H1 (cell line): ENCODE measurements around the gene DIP2C. TPM values are rescaled to one million over a fixed set of nuclear protein-coding genes. Genes with fewer than 3 reads are reported as not detected.
A peak's percentile ranks its signal among the peaks of the same experiment; 100 is the strongest.

Experiments
- CTCF ChIA-PET: fragments of 300-600 bp; sonication (Branson Sonifier 250); formaldehyde crosslinking; loops from one replicate; lab custom pipeline; 2021; ENCODE audit not compliant: partially characterized antibody; lab: Charles Lee
- POLR2A ChIA-PET: fragments of 300-600 bp; sonication (Branson Sonifier 250); formaldehyde crosslinking; loops from one replicate; lab custom pipeline; 2021; ENCODE audit warnings: inconsistent platforms; ENCODE audit not compliant: partially characterized antibody; lab: Charles Lee
- DNase-seq, 2 experiments: peaks; one replicate each; pipeline versions ENCODE4 v3.0.0 to v3.0.0-alpha.2; 2010 to 2022; ENCODE audit warnings: low spot score in 2 of 2, low read depth in 1 of 2, mixed read lengths in 1 of 2
- FAIRE-seq: peaks from 2 replicates; lab custom pipeline; 2011; peaks lifted over from hg19 to GRCh38; lab: Jason Lieb, UNC
- H2AFZ ChIP-seq: 2 replicates; pipeline ENCODE4 v1.8.1; 2012; ENCODE audit warnings: low read length, inconsistent platforms
- H2AK5ac ChIP-seq: 2 replicates; pipeline ENCODE4 v1.6.1; 2013; ENCODE audit warnings: low read depth, low read length
- H2BK120ac ChIP-seq: replicated peaks from 2 replicates; pipeline ENCODE3; 2013; ENCODE audit warnings: low read depth, low read length, inconsistent platforms
- H2BK12ac ChIP-seq: 2 replicates; pipeline ENCODE4 v1.6.1; 2013; ENCODE audit warnings: low read depth, low read length
- H2BK15ac ChIP-seq: 2 replicates; pipeline ENCODE4 v1.6.1; 2013; ENCODE audit warnings: low read length
- H2BK20ac ChIP-seq: 2 replicates; pipeline ENCODE4 v1.6.1; 2013; ENCODE audit warnings: low read length
- H2BK5ac ChIP-seq: 2 replicates; pipeline ENCODE4 v1.6.1; 2013; ENCODE audit warnings: low read depth, low read length
- H3K14ac ChIP-seq: 2 replicates; pipeline ENCODE4 v1.6.1; 2013; ENCODE audit warnings: inconsistent platforms; ENCODE audit not compliant: insufficient read length
- H3K18ac ChIP-seq: 2 replicates; pipeline ENCODE4 v1.6.1; 2013; ENCODE audit warnings: low read length; ENCODE audit errors: extremely low read depth
- H3K23ac ChIP-seq: 2 replicates; pipeline ENCODE4 v1.6.1; 2013; ENCODE audit warnings: inconsistent platforms; ENCODE audit not compliant: insufficient read length
- H3K23me2 ChIP-seq: 2 replicates; pipeline ENCODE4 v1.6.1; 2013; ENCODE audit warnings: low read depth, low read length
- H3K27ac ChIP-seq: 2 replicates; pipeline ENCODE4 v1.6.1; 2011; ENCODE audit warnings: low read depth, low read length, inconsistent platforms
- H3K27me3 ChIP-seq, 4 experiments: replicated peaks in 1 of 4; 1 replicate in 1 of 4; 2 replicates in 3 of 4; pipeline versions ENCODE4 v1.6.1 to v1.8.1; 2011 to 2013; ENCODE audit warnings: low read length in 3 of 4, mild to moderate bottlenecking in 3 of 4, inconsistent platforms in 2 of 4, mixed read lengths in 2 of 4, moderate library complexity in 1 of 4; ENCODE audit not compliant: control insufficient read depth in 3 of 4, insufficient read depth in 3 of 4; ENCODE audit errors: extremely low read depth in 1 of 4
- H3K36me3 ChIP-seq, 4 experiments: 2 replicates each; pipeline versions ENCODE4 v1.6.1 to v1.8.1; 2011 to 2013; ENCODE audit warnings: mild to moderate bottlenecking in 4 of 4, low read length in 3 of 4, moderate library complexity in 2 of 4, control low read depth in 1 of 4, inconsistent platforms in 1 of 4; ENCODE audit not compliant: insufficient read depth in 4 of 4, control insufficient read depth in 2 of 4
- H3K4ac ChIP-seq: replicated peaks from 2 replicates; pipeline ENCODE3; 2013; ENCODE audit warnings: low read length, low read depth, mixed read lengths, inconsistent platforms; ENCODE audit not compliant: insufficient read length
- H3K4me1 ChIP-seq, 4 experiments: replicated peaks in 1 of 4; 1 replicate in 1 of 4; 2 replicates in 3 of 4; pipeline versions ENCODE4 v1.6.1 to v1.8.1; 2011 to 2013; ENCODE audit warnings: low read length in 3 of 4, inconsistent platforms in 2 of 4, mixed read lengths in 1 of 4; ENCODE audit not compliant: insufficient read depth in 4 of 4, control insufficient read depth in 3 of 4
- H3K4me2 ChIP-seq, 2 experiments: 2 replicates each; pipeline versions ENCODE4 v1.6.1 to v1.8.1; 2011 to 2013; ENCODE audit warnings: low read depth in 2 of 2, low read length in 2 of 2, control low read depth in 1 of 2, inconsistent platforms in 1 of 2, mild to moderate bottlenecking in 1 of 2; ENCODE audit not compliant: insufficient read depth in 1 of 2
- H3K4me3 ChIP-seq, 4 experiments: fragments of 200-600, 300-600 bp in 1 of 4; sonication (generic), shearing (Covaris generic), sonication (Bioruptor Twin) in 1 of 4; 2 replicates each; pipeline versions ENCODE4 v1.5.1 to v1.8.1; 2011 to 2016; ENCODE audit warnings: low read length in 4 of 4, low read depth in 3 of 4, control low read depth in 2 of 4, inconsistent platforms in 2 of 4, mild to moderate bottlenecking in 2 of 4, mixed read lengths in 1 of 4, moderate library complexity in 1 of 4; ENCODE audit not compliant: insufficient read depth in 2 of 4; ENCODE audit errors: extremely low read depth in 1 of 4
- H3K56ac ChIP-seq: replicated peaks from 2 replicates; pipeline ENCODE3; 2013; ENCODE audit warnings: low read depth, mild to moderate bottlenecking, mixed read lengths, low read length, inconsistent platforms; ENCODE audit not compliant: insufficient read length
- H3K79me1 ChIP-seq: 2 replicates; pipeline ENCODE4 v1.6.1; 2013; ENCODE audit warnings: low read depth, low read length, control low read depth
- H3K79me2 ChIP-seq, 2 experiments: 2 replicates each; pipeline versions ENCODE4 v1.6.1 to v1.8.1; 2012 to 2013; ENCODE audit warnings: low read length in 2 of 2, mild to moderate bottlenecking in 2 of 2, inconsistent platforms in 1 of 2; ENCODE audit not compliant: insufficient read depth in 2 of 2, control insufficient read depth in 1 of 2
- H3K9ac ChIP-seq, 4 experiments: replicated peaks in 1 of 4; 1 replicate in 1 of 4; 2 replicates in 3 of 4; pipeline versions ENCODE4 v1.6.1 to v1.8.1; 2011 to 2013; ENCODE audit warnings: low read depth in 3 of 4, low read length in 3 of 4, control low read depth in 2 of 4, mild to moderate bottlenecking in 2 of 4, moderate library complexity in 2 of 4, inconsistent platforms in 1 of 4; ENCODE audit errors: extremely low read depth in 1 of 4
- H3K9me3 ChIP-seq, 2 experiments: 2 replicates each; pipeline versions ENCODE4 v1.6.1 to v1.8.1; 2012 to 2013; ENCODE audit warnings: mild to moderate bottlenecking in 2 of 2, moderate library complexity in 2 of 2, control low read depth in 1 of 2, inconsistent platforms in 1 of 2, low read depth in 1 of 2, low read length in 1 of 2, mixed read lengths in 1 of 2; ENCODE audit not compliant: insufficient read depth in 2 of 2
- H4K20me1 ChIP-seq, 2 experiments: replicated peaks in 1 of 2; 2 replicates each; pipeline versions ENCODE3 to v1.8.1; 2011 to 2013; ENCODE audit warnings: inconsistent platforms in 2 of 2, low read length in 2 of 2, mild to moderate bottlenecking in 1 of 2; ENCODE audit not compliant: insufficient read depth in 2 of 2, control insufficient read depth in 1 of 2
- H4K5ac ChIP-seq: 2 replicates; pipeline ENCODE4 v1.6.1; 2013; ENCODE audit warnings: low read length, low read depth, mixed read lengths, inconsistent platforms; ENCODE audit not compliant: insufficient read length
- H4K8ac ChIP-seq: 2 replicates; pipeline ENCODE4 v1.8.0; 2013; ENCODE audit warnings: mild to moderate bottlenecking, moderate library complexity, low read length, inconsistent platforms; ENCODE audit not compliant: insufficient read depth; ENCODE audit errors: extremely low read depth
- H4K91ac ChIP-seq: replicated peaks from 2 replicates; pipeline ENCODE3; 2013; ENCODE audit warnings: low read length, mixed read lengths, inconsistent platforms; ENCODE audit not compliant: insufficient read length
- BCL11A ChIP-seq, 2 experiments: IDR thresholded peaks; one replicate each; pipeline ENCODE4 v1.6.1; 2011; ENCODE audit warnings: low read depth in 2 of 2, low read length in 2 of 2, mild to moderate bottlenecking in 2 of 2
- NANOG ChIP-seq: IDR thresholded peaks from 2 replicates; pipeline ENCODE4 v1.6.1; 2011; ENCODE audit warnings: low read length, low read depth, mild to moderate bottlenecking, inconsistent platforms; ENCODE audit not compliant: insufficient read depth, poor library complexity, severe bottlenecking
- PHF8 ChIP-seq: fragments of 200-600 bp; sonication (generic); conservative IDR thresholded peaks from 2 replicates; pipeline ENCODE4 v1.7.1; 2012; ENCODE audit warnings: low read depth, mild to moderate bottlenecking, inconsistent platforms, low read length, moderate library complexity
- RAD21 ChIP-seq, 2 experiments: IDR thresholded peaks in 1 of 2; conservative IDR thresholded peaks in 1 of 2; 2 replicates each; pipeline ENCODE4 v1.6.1; 2011; ENCODE audit warnings: low read depth in 2 of 2, low read length in 2 of 2, improper control_type of control experiment in 1 of 2, inconsistent platforms in 1 of 2, mild to moderate bottlenecking in 1 of 2, moderate library complexity in 1 of 2
- WGBS, 2 experiments: shearing (Covaris generic) in 1 of 2; methylation state at CpG; one replicate each; pipeline versions ENCODE4 v1.1.6 to v1.1.7; 2013 to 2015; ENCODE audit warnings: low lambda C conversion rate in 2 of 2, mixed read lengths in 2 of 2, inconsistent platforms in 1 of 2, low coverage in 1 of 2, missing lambda C conversion rate in 1 of 2; ENCODE audit not compliant: insufficient replicate concordance in 2 of 2, insufficient coverage in 1 of 2, insufficient read length in 1 of 2; ENCODE audit errors: extremely low coverage in 1 of 2, missing lambda C conversion rate in 1 of 2; 5-methylcytosine and 5-hydroxymethylcytosine counted together
- polyA plus RNA-seq, 7 experiments: library from polyadenylated mRNA; depleted of rRNA in 3 of 7; stranded (reverse) in 5 of 7; unstranded in 2 of 7; fragments of >200 nt in 5 of 7; fragments of 200-250 nt in 2 of 7; gene quantifications; 1 replicate in 5 of 7; 2 replicates in 1 of 7; 4 replicates in 1 of 7; pipeline versions ENCODE4 v1.2.1 to v1.2.3, GENCODE V29; 2011 to 2013; ENCODE audit warnings: missing spikeins in 2 of 7, mixed read lengths in 2 of 7
- total RNA-seq: library from RNA; stranded (reverse); fragmentation: NEBNext Ultra II Directional; extraction: Animal tissue kit (Norgen Biotek cat#: 25700); gene quantifications from 2 replicates; pipeline ENCODE4 v1.2.1, GENCODE V29; 2021
- TF ChIP-seq, protein P1 (sequence below), 3 experiments: IDR thresholded peaks; 1 replicate in 2 of 3; 2 replicates in 1 of 3; pipeline versions ENCODE4 v1.5.1 to v1.6.1; 2011; ENCODE audit warnings: low read length in 3 of 3, mild to moderate bottlenecking in 3 of 3, inconsistent platforms in 2 of 3, low read depth in 1 of 3, moderate library complexity in 1 of 3; ENCODE audit not compliant: insufficient read depth in 1 of 3; ENCODE audit errors: control extremely low read depth in 1 of 3
- TF ChIP-seq, protein P2 (sequence below): IDR thresholded peaks from 2 replicates; pipeline ENCODE4 v1.6.1; 2012; ENCODE audit warnings: inconsistent platforms

Gene DIP2C
- total and polyA plus RNA-seq, 2 of the 8 experiments (the other 6 are each of a cell fraction or from before 2014, with no cell fraction given): 3.8 to 9.3 TPM

DNA sequence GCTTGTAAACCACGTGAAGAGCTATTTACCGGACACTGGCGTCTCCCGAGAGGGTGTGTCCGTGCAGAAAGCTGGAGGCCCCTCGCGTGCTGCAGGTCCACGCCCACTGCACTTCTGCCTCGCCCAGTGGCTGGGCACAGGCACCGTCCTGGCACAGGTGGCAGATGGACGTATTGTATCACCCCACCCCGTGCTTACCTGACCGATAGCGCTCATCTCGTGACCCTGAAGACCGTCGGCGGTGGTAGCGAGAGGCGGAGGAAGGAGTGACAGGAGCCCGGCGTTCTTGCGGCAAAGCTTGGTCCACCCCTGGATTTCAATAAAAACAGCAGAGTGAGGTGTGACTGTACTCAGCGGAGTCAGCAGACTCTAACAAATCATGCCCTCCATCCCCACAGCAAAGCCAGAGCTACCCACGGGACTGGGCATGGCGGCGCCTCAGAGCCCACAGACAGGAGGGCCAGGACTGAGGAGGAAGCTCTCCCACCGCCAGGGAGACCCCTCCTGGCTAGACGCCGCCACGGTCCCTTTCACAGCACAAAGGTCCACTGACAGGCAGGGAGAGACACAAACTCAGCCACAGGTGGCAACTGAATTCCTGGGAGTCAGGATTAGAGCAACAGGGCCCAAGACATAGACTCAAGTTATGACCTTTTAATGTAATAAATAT lies 217.1 kb downstream of the DIP2C start:
- Histone ChIP-seq H2AK5ac (no peak overlapping the region), H3K14ac (no peak overlapping the region), H2AFZ (no peak overlapping the region), H4K91ac (no peak overlapping the region), H2BK15ac (no peak overlapping the region), H3K23me2 (no peaks in the 10 kb centered on the region), H3K23ac (no peak overlapping the region), H3K9me3 (no peaks in the 10 kb centered on the region), H3K56ac (no peak overlapping the region), H2BK120ac (no peak overlapping the region), H3K4me3 (no peak overlapping the region), H3K4me1 (peaks cover 0 to 2% (median 0%) of the 10 kb centered on the region in 4 experiments; a peak in 1 of 7 replicates), H3K79me1 (no peaks in the 10 kb centered on the region), H3K79me2 (no peaks in the 10 kb centered on the region), H3K27me3 (no peaks in the 10 kb centered on the region), H2BK20ac (no peak overlapping the region), H2BK5ac (no peak overlapping the region; the same call in 1 of the 2 replicates), H3K9ac (no peak overlapping the region), H4K20me1 (peaks cover 0 to 3% of the 10 kb centered on the region in 2 experiments), H2BK12ac (no peak overlapping the region), H3K27ac (no peak overlapping the region), H3K4me2 (no peak overlapping the region), H4K8ac (no peak overlapping the region), H3K36me3 (peaks cover 0 to 4% (median 0%) of the 10 kb centered on the region in 4 experiments; a peak in 3 of 8 replicates), H4K5ac (no peak overlapping the region), H3K4ac (no peak overlapping the region), H3K18ac (no peak overlapping the region)
- ChIA-PET CTCF (interaction anchor here (0.8 to 2.4 kb wide), 5 partner anchors 12 to 322 kb away, joined by 3 to 6 read pairs (median 5); no protein-coding TSS in a partner anchor), POLR2A (interaction anchor here (0.6 kb wide), 1 partner anchor 521 kb away, joined by 3 read pairs; no protein-coding TSS in a partner anchor)
- no peak for FAIRE-seq
- 92% methylated on average over 31 of the region's 31 CpGs; no CpG with 5 or more reads in 1 of the 2 experiments for WGBS, 2 experiments
- TF ChIP-seq RAD21 (IDR thresholded peaks at IDR 0.05 in 1 of 2, conservative IDR thresholded peaks at IDR 0.05 in 1 of 2; ENCODE audit: low read depth in 2 of 2, low read length in 2 of 2): peak in 1 of 2 experiments; percentile 14; a peak in 2 of 4 replicates
- TF ChIP-seq, protein P1, sequence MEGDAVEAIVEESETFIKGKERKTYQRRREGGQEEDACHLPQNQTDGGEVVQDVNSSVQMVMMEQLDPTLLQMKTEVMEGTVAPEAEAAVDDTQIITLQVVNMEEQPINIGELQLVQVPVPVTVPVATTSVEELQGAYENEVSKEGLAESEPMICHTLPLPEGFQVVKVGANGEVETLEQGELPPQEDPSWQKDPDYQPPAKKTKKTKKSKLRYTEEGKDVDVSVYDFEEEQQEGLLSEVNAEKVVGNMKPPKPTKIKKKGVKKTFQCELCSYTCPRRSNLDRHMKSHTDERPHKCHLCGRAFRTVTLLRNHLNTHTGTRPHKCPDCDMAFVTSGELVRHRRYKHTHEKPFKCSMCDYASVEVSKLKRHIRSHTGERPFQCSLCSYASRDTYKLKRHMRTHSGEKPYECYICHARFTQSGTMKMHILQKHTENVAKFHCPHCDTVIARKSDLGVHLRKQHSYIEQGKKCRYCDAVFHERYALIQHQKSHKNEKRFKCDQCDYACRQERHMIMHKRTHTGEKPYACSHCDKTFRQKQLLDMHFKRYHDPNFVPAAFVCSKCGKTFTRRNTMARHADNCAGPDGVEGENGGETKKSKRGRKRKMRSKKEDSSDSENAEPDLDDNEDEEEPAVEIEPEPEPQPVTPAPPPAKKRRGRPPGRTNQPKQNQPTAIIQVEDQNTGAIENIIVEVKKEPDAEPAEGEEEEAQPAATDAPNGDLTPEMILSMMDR (IDR thresholded peaks at IDR 0.05; ENCODE audit: control extremely low read depth in 1 of 3, insufficient read depth in 1 of 3, low read depth in 1 of 3, low read length in 3 of 3): peak in 2 of 3 experiments; percentile 2 to 16; a peak in 2 of 4 replicates
- TF ChIP-seq PHF8: no peak
- TF ChIP-seq, protein P2, sequence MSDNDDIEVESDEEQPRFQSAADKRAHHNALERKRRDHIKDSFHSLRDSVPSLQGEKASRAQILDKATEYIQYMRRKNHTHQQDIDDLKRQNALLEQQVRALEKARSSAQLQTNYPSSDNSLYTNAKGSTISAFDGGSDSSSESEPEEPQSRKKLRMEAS: no peak
- TF ChIP-seq BCL11A (IDR thresholded peaks at IDR 0.05; ENCODE audit: low read depth in 2 of 2, low read length in 2 of 2): no peak
- TF ChIP-seq NANOG: no peak
- no peak for DNase-seq
